Neural cell (in vitro differentiated cells): ENCODE results near the gene SIRT3. TPM values are rescaled to one million over a fixed set of nuclear protein-coding genes. Genes with fewer than 3 reads are reported as not detected.

Experiments
- H2AFZ ChIP-seq: fragments of 200-600, 300-800 bp; sonication (generic), shearing (Covaris generic); 2 replicates; pipeline ENCODE4 v1.6.0; 2014; ENCODE audit warnings: low read depth, mild to moderate bottlenecking, antibody characterized with exemption, low read length, moderate library complexity
- H3F3A ChIP-seq: fragments of 200-600 bp; shearing (Covaris generic); 2 replicates; pipeline ENCODE4 v1.6.1; 2016; ENCODE audit warnings: mild to moderate bottlenecking, moderate library complexity, mixed read lengths, antibody characterized with exemption, low read length; ENCODE audit not compliant: insufficient read depth, poor library complexity, severe bottlenecking
- H3K27ac ChIP-seq: fragments of 200-600, 300-800 bp; sonication (generic), shearing (Covaris generic); 2 replicates; pipeline ENCODE4 v1.5.1; 2014; ENCODE audit warnings: mild to moderate bottlenecking, low read length, moderate library complexity
- H3K27me3 ChIP-seq: fragments of 300-800, 200-600 bp; sonication (generic), shearing (Covaris generic); 2 replicates; pipeline ENCODE4 v1.6.0; 2014; ENCODE audit warnings: mild to moderate bottlenecking, low read depth, low read length, moderate library complexity; ENCODE audit not compliant: insufficient read depth
- H3K36me3 ChIP-seq: fragments of 300-800, 200-600 bp; sonication (generic), shearing (Covaris generic); 2 replicates; pipeline ENCODE4 v1.5.1; 2014; ENCODE audit warnings: mild to moderate bottlenecking, antibody characterized with exemption, low read length, moderate library complexity; ENCODE audit not compliant: insufficient read depth
- H3K4me2 ChIP-seq: fragments of 300-800, 200-600 bp; sonication (generic), shearing (Covaris generic); 2 replicates; pipeline ENCODE4 v1.6.0; 2014; ENCODE audit warnings: mild to moderate bottlenecking, low read length
- H3K4me3 ChIP-seq: fragments of 300-800, 200-600 bp; sonication (generic), shearing (Covaris generic); 2 replicates; pipeline ENCODE4 v1.5.1; 2014; ENCODE audit warnings: mild to moderate bottlenecking, low read length, moderate library complexity
- H3K79me2 ChIP-seq: fragments of 200-600 bp; shearing (Covaris generic); replicated peaks from 2 replicates; pipeline ENCODE4 v1.6.0; 2014; ENCODE audit warnings: mild to moderate bottlenecking, low read length, moderate library complexity; ENCODE audit not compliant: insufficient read depth
- H3K9ac ChIP-seq: fragments of 300-800, 200-600 bp; sonication (generic), shearing (Covaris generic); 2 replicates; pipeline ENCODE4 v1.6.1; 2016; ENCODE audit warnings: mild to moderate bottlenecking, low read length, mixed read lengths
- H3K9me2 ChIP-seq: fragments of 200-600 bp; shearing (Covaris generic); 2 replicates; pipeline ENCODE4 v1.6.1; 2016; ENCODE audit warnings: mild to moderate bottlenecking, low read length, mixed read lengths; ENCODE audit not compliant: insufficient read depth
- H3K9me3 ChIP-seq: fragments of 200-600, 300-800 bp; sonication (generic), shearing (Covaris generic); 2 replicates; pipeline ENCODE4 v1.6.1; 2016; ENCODE audit warnings: mild to moderate bottlenecking, mixed run types, low read length, moderate library complexity, mixed read lengths
- H4K20me1 ChIP-seq: fragments of 200-600 bp; shearing (Covaris generic); 2 replicates; pipeline ENCODE4 v1.6.1; 2016; ENCODE audit warnings: mild to moderate bottlenecking, mixed run types; ENCODE audit not compliant: insufficient read depth
- CTCF ChIP-seq: fragments of 450-650 bp; IDR thresholded peaks from 2 replicates; pipeline ENCODE4 v1.5.1; 2014; ENCODE audit warnings: antibody characterized with exemption, mild to moderate bottlenecking, moderate library complexity; ENCODE audit not compliant: poor library complexity, severe bottlenecking
- EP300 ChIP-seq: fragments of 450-650 bp; conservative IDR thresholded peaks from 2 replicates; pipeline ENCODE4 v1.6.1; 2014; ENCODE audit warnings: antibody characterized with exemption, mild to moderate bottlenecking, moderate library complexity; ENCODE audit not compliant: poor library complexity, severe bottlenecking
- EZH2 ChIP-seq: fragments of 200-600, 300-800 bp; shearing (Covaris generic), sonication (generic); IDR thresholded peaks from 2 replicates; pipeline ENCODE4 v1.6.1; 2014; ENCODE audit warnings: antibody characterized with exemption, low read length, borderline replicate concordance, mild to moderate bottlenecking; ENCODE audit not compliant: insufficient read depth, poor library complexity, severe bottlenecking
- MXI1 ChIP-seq: fragments of 450-650 bp; conservative IDR thresholded peaks from 2 replicates; pipeline ENCODE4 v1.6.1; 2014; ENCODE audit warnings: antibody characterized with exemption, mild to moderate bottlenecking; ENCODE audit not compliant: poor library complexity, severe bottlenecking
- POLR2AphosphoS5 ChIP-seq: IDR thresholded peaks from 2 replicates; pipeline ENCODE4 v1.6.1; 2012
- RAD21 ChIP-seq: fragments of 450-650 bp; conservative IDR thresholded peaks from 2 replicates; pipeline ENCODE4 v1.6.1; 2014; ENCODE audit warnings: antibody characterized with exemption, mild to moderate bottlenecking, moderate library complexity
- REST ChIP-seq: IDR thresholded peaks from 2 replicates; pipeline ENCODE4 v1.6.1; 2012; ENCODE audit warnings: borderline replicate concordance
- SMC3 ChIP-seq: fragments of 450-650 bp; conservative IDR thresholded peaks from 2 replicates; pipeline ENCODE4 v1.6.1; 2014; ENCODE audit warnings: antibody characterized with exemption, mild to moderate bottlenecking, moderate library complexity; ENCODE audit not compliant: poor library complexity
- TAF1 ChIP-seq: IDR thresholded peaks from 2 replicates; pipeline ENCODE4 v1.6.1; 2012; ENCODE audit warnings: low read depth
- polyA plus RNA-seq: library from polyadenylated mRNA; depleted of rRNA; stranded (reverse); fragments of >200 nt; gene quantifications from 2 replicates; pipeline ENCODE4 v1.2.3, GENCODE V29; 2014

SIRT3 gene
- polyA plus RNA-seq, 1 donor from 2014 or later: 32.9 TPM

- TF ChIP-seq CTCF (peak; percentile 59), EP300 (no peak), EZH2 (no peak), SMC3 (peak; percentile 60), REST (no peak), POLR2AphosphoS5 (no peak), TAF1 (no peak), MXI1 (no peak), RAD21 (peak; percentile 40)
- no peak overlapping the region for H3K27ac ChIP-seq
- no peaks in the 10 kb centered on the region for H3K9me2 ChIP-seq
- H2AFZ ChIP-seq: no peak overlapping the region
- H4K20me1 ChIP-seq: no peaks in the 10 kb centered on the region
- no peaks in the 10 kb centered on the region for H3F3A ChIP-seq
- H3K36me3 ChIP-seq: no peaks in the 10 kb centered on the region
- H3K27me3 ChIP-seq: no peaks in the 10 kb centered on the region
- H3K79me2 ChIP-seq: no peaks in the 10 kb centered on the region
- H3K4me2 ChIP-seq: no peak overlapping the region
- no peak overlapping the region for H3K4me3 ChIP-seq
- H3K9me3 ChIP-seq: no peaks in the 10 kb centered on the region
- H3K9ac ChIP-seq: no peak overlapping the region
Observed at GRCh38 chr11:250740-251299, 14.7 kb upstream of the SIRT3 start.

GRCh38 chr11:250274-250673 lies 14.1 kb upstream of the SIRT3 start:
- Histone ChIP-seq H3K4me2 (no peak overlapping the region), H3K4me3 (no peak overlapping the region), H3K27me3 (no peaks in the 10 kb centered on the region), H3K9me3 (no peaks in the 10 kb centered on the region), H3K9ac (no peak overlapping the region), H3F3A (no peaks in the 10 kb centered on the region), H2AFZ (no peak overlapping the region), H3K9me2 (no peaks in the 10 kb centered on the region), H3K36me3 (no peaks in the 10 kb centered on the region), H3K79me2 (no peaks in the 10 kb centered on the region), H3K27ac (no peak overlapping the region), H4K20me1 (no peaks in the 10 kb centered on the region)
- no peak for TF ChIP-seq SMC3
- no peak for TF ChIP-seq MXI1
- no peak for TF ChIP-seq TAF1
- no peak for TF ChIP-seq EZH2
- TF ChIP-seq RAD21: no peak
- TF ChIP-seq CTCF: no peak
- no peak for TF ChIP-seq REST
- TF ChIP-seq EP300: no peak
- TF ChIP-seq POLR2AphosphoS5: no peak
